D721Med (cell line): ENCODE results near the gene EPB41L2.

Source experiments
- DNase-seq: peaks from one replicate; pipeline ENCODE4 v3.0.0; 2011; ENCODE audit warnings: low spot score; ENCODE audit not compliant: insufficient read length
- FAIRE-seq: peaks from 2 replicates; lab custom pipeline; 2011; peaks lifted over from hg19 to GRCh38; lab: Jason Lieb, UNC
- TF ChIP-seq, protein P1 (sequence below): IDR thresholded peaks from 2 replicates; pipeline ENCODE4 v1.5.1; 2012; ENCODE audit warnings: mild to moderate bottlenecking, control low read depth; ENCODE audit not compliant: insufficient read depth; ENCODE audit errors: missing control alignments

EPB41L2 gene

DNA sequence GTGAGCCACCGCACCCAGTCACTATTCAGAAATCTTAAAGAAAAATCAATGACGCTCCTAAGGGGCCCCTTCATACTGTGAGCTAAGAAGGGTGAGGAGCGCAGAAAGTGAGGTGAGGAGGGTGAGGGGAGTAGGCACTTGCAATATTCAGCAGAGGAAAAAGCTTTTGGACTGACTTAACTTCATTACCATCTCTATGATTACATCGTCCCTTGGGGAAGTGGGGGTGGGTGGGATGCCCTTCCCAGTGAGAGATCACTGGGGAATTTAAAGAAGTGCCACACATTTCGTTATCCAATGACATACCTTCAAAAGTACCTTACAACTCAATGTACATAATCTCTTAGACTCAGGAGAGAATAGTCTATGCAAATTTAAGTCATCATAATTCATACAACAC is 189.3 kb downstream of the EPB41L2 start:
- no peak for FAIRE-seq
- TF ChIP-seq, protein P1, sequence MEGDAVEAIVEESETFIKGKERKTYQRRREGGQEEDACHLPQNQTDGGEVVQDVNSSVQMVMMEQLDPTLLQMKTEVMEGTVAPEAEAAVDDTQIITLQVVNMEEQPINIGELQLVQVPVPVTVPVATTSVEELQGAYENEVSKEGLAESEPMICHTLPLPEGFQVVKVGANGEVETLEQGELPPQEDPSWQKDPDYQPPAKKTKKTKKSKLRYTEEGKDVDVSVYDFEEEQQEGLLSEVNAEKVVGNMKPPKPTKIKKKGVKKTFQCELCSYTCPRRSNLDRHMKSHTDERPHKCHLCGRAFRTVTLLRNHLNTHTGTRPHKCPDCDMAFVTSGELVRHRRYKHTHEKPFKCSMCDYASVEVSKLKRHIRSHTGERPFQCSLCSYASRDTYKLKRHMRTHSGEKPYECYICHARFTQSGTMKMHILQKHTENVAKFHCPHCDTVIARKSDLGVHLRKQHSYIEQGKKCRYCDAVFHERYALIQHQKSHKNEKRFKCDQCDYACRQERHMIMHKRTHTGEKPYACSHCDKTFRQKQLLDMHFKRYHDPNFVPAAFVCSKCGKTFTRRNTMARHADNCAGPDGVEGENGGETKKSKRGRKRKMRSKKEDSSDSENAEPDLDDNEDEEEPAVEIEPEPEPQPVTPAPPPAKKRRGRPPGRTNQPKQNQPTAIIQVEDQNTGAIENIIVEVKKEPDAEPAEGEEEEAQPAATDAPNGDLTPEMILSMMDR, result no peak

DNA sequence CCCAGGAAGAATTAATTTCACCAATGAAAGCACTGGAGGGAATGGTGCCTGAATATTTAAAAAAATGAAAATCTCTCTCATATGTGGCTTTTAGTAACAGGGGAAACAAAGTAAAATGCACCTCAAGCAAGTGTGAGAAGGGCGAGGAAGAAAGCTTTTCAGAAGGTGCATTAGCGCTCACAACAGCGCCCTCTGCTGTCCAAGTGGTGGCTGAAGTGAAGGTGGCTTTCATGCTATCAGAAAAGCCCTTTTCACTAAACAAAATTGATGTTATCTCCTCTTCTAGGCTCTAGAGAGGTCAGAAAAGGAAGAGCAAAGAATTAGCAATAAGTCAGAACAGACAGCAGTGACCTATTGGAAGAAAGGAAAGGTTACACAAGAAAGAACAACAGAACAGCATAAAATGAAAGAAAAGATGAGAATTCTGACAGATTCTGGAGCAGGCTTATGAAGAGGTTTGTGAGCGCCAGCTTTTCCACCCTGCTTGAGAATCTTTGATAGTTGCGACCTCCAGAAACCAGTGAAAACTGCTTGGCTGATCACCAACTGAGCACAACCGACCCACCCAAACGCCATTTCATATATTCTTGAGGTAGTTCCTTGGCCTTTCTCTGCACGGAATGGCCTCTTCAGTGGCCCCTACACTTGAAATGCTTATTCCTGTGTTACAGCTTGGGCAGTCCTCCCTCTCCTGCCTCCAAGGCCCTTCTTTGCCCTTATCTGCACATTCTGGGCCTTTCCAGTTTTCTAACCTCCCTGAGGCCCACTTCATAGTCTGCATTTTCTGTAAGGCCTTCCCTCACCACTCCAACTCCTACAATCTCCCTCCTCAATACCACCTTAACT is 190.6 kb downstream of the EPB41L2 start:
- DNase-seq (no peak), FAIRE-seq (peak; percentile 48)
- TF ChIP-seq, protein P1, result peak; percentile 94

More for the DNA sequence above, 189.3 kb downstream of the EPB41L2 start:
- DNase-seq, result no peak

GRCh38 chr6:130870179-130870880 is 192.7 kb downstream of the EPB41L2 start:
- no peak for FAIRE-seq
- TF ChIP-seq, protein P1, result no peak
- no peak for DNase-seq

GRCh38 chr6:130869681-130870080 is 193.4 kb downstream of the EPB41L2 start:
- DNase-seq (no peak), FAIRE-seq (no peak)
- TF ChIP-seq, protein P1, result no peak

- DNase-seq, result no peak
- no peak for FAIRE-seq
- TF ChIP-seq, protein P1, result no peak
These were observed 197.3 kb downstream of the EPB41L2 start for GRCh38 chr6:130865793-130866192.

- FAIRE-seq, result no peak
- no peak for DNase-seq
- TF ChIP-seq, protein P1, result no peak
These were observed 198.7 kb downstream of the EPB41L2 start for GRCh38 chr6:130864344-130864743.
